Breast epithelium (tissue), 3 donors: ENCODE results near the gene LRRC4.

Experiments
- CTCF ChIP-seq, 3 donors: fragments of 450-650 bp; IDR thresholded peaks; one replicate each; pipeline ENCODE4 v1.5.1; 2016 to 2017; ENCODE audit warnings: antibody characterized with exemption in 3 of 3, mild to moderate bottlenecking in 3 of 3, moderate library complexity in 3 of 3
- POLR2A ChIP-seq: fragments of 450-650 bp; IDR thresholded peaks from one replicate; pipeline ENCODE4 v1.6.1; 2016; ENCODE audit warnings: antibody characterized with exemption, mild to moderate bottlenecking, moderate library complexity
- POLR2AphosphoS5 ChIP-seq, 3 donors: sonication (generic); formaldehyde crosslinking; IDR thresholded peaks; one replicate each; pipeline ENCODE4 v1.6.1; 2017; ENCODE audit warnings: antibody characterized with exemption in 3 of 3

GRCh38 chr7:127979113-127979727 lies 52.0 kb downstream of the LRRC4 start:
- TF ChIP-seq CTCF (IDR thresholded peaks at IDR 0.05), result no peak
- no peak for TF ChIP-seq POLR2A
- no peak for TF ChIP-seq POLR2AphosphoS5 (IDR thresholded peaks at IDR 0.05)
